ENCODE data around the gene CCNY.

DNA sequence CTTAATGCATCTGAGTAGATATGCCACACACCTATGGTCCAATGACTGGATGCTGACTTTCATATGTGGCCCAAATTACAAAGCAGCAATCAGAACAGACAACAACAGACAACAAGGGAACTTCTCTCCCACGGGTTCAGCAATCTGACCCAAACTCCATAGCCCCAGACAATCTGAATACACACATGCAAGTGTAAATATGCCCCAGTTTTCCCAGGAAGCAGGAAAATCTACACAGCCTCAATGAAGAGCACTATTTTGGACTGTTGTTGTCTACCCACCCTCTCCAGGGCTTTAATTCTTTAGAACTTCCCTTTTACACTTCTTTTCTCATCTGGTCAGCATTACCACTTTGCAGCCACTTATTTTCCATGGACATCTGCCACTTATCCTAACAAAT lies 2.0 kb upstream of the CCNY start:
- TF ChIP-seq, protein P1, sequence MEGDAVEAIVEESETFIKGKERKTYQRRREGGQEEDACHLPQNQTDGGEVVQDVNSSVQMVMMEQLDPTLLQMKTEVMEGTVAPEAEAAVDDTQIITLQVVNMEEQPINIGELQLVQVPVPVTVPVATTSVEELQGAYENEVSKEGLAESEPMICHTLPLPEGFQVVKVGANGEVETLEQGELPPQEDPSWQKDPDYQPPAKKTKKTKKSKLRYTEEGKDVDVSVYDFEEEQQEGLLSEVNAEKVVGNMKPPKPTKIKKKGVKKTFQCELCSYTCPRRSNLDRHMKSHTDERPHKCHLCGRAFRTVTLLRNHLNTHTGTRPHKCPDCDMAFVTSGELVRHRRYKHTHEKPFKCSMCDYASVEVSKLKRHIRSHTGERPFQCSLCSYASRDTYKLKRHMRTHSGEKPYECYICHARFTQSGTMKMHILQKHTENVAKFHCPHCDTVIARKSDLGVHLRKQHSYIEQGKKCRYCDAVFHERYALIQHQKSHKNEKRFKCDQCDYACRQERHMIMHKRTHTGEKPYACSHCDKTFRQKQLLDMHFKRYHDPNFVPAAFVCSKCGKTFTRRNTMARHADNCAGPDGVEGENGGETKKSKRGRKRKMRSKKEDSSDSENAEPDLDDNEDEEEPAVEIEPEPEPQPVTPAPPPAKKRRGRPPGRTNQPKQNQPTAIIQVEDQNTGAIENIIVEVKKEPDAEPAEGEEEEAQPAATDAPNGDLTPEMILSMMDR (IDR thresholded peaks at IDR 0.05; ENCODE audit: insufficient read depth, low read depth, low read length) = no peak
- TF ChIP-seq EZH2 (IDR thresholded peaks at IDR 0.05; ENCODE audit: insufficient read depth, low read length) = no peak

Measured in astrocyte (in vitro differentiated cells and primary cell).